Esophagus mucosa (tissue), 1 donor: Measurements from ENCODE around the gene TMEM44. TPM values are rescaled to one million over a fixed set of nuclear protein-coding genes. Genes with fewer than 3 reads are reported as not detected.
"Not testable (repeated sequence)": the region's sequence is repeated elsewhere in the genome, so short reads cannot be mapped to it uniquely, and the experiment has no call there.

Experiments
- ATAC-seq: fragments of 200-7000 bp; cut with Tn5 transposase; one replicate; pipeline ENCODE4 v1.9.1; 2020
- total RNA-seq: library from RNA; stranded (reverse); gene quantifications from one replicate; pipeline ENCODE4 v1.2.4, GENCODE V29; 2023
- donor health status: DM: yes; HTN: yes; CAD: no.

TMEM44 gene
- total RNA-seq, 1 donor from 2014 or later = 7.9 TPM

DNA sequence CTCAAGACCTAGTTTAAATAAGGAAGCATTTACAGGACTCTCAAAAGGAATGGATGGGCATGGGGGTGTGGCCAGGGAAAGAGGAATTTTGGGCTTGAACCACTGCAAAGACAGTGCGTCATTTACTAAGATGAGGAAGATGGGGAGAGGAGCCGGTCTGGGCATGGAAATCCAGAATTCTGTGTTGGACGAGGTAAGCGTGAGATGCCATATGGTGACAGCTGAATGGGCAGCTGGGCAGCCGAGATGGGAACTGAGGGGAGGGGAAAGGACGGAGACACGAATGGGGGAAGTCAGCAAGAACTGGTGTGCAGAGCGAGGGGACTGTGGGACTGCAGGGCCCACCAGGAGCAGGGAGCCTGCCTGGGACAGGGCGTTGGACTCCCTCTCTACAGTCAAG lies 24.2 kb downstream of the TMEM44 start:
- ATAC-seq = no peak

- ATAC-seq = peak; percentile 8
These were observed 25.4 kb downstream of the TMEM44 start for GRCh38 chr3:194607592-194608389.

DNA sequence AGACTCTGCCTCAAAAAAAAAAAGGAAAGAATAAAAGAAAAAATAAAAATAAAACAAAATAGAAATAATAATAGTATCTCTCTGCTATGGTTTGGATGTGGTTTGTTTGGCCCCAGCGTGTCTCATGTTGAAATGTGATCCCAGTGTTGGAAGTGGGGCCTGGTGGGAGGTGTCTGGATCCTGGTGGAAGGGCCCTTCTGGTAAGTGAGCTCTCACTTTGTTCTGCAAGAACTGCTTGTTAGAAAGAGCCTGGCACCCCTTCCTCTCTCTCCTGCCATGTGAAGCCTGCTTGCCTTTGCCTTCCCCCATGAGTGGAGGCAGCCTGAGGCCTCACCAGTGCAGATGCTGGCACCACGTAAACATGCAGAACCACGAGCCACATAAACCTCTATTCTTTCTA lies 26.3 kb downstream of the TMEM44 start:
- no peak for ATAC-seq

DNA sequence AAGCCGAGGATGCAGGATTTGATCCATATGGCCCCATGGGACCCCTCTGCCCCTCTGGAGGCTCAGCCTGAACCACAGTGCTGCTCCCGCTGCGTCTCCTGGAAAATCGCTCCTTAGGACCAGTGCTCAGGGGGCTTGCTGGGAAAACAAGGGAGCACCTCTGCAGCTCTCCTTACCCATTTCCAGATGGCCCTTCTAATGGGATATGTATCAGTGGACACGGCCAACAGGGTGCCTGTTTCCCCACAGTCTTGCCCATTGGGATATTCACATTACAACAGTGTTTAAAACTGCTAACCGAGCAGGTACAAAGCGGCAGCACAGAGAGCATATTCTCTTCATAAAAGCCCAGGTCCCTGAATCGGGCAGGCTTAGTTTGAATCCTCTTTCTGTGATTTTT lies 27.1 kb downstream of the TMEM44 start:
- ATAC-seq = no peak

GRCh38 chr3:194605314-194605713 lies 27.9 kb downstream of the TMEM44 start:
- ATAC-seq = not testable (repeated sequence)

- ATAC-seq = no peak
These were observed 28.4 kb downstream of the TMEM44 start for GRCh38 chr3:194604837-194605236.

DNA sequence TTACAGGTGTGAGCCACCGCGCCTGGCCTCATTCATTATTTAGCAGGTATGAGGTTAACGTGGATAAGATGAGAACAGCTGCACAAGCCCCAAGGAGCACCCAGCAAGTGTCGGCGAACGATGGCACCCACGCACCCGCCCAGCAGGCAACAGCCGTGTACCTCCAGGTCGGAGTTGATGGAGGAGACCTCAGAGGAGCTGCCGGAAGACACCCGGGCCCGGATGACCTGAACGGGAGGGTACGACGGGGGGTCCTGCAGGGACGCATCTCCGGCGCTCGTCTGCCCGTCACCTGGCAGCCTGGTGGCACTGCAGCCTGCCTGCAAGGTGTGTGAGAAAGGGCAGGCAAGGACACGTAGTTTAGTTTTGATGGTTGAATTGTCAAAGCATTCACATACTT lies 29.1 kb downstream of the TMEM44 start:
- no peak for ATAC-seq

- no peak for ATAC-seq
These were observed 30.5 kb downstream of the TMEM44 start for GRCh38 chr3:194602669-194603171.

DNA sequence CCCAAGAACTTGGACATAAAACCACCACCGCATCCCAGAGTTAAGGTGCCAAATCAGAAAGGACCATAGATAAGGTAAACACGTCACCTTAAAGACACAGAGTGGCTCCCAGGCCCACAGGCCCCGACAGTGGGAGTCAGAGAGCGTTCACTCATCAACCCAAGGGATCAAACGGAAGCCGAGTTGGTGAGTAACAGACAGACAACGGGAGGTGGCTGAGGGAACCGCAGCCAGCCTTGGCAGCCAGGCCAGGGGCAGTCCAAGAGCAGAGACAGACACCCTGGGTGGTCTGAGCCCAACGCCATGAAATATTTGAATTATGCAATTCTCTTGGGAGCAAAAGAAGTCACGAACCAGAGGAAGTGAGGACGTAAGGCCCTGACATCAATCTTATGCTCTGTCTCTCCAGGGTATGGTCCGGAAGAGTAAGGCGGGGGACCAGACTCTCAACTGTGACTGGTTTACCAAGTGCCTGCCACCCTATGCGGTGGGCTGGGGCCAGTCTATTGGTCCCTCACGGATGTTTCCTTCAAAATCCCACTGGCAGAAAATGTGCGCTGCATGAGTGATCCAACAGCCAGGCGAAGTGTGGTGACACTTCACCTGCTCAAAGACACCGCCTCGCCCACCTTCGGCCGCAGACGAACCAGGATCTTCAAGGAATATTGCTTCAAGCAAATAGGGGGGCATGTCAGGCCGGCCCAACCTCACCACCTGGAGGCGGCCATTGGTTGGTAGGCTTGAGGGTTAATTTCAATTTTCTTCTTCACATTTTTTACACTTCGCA lies 34.3 kb downstream of the TMEM44 start:
- peak; percentile 18 for ATAC-seq

GRCh38 chr3:194596906-194597305 lies 36.3 kb downstream of the TMEM44 start:
- ATAC-seq = no peak

GRCh38 chr3:194592798-194593752 lies 40.1 kb downstream of the TMEM44 start:
- peak; percentile 84 for ATAC-seq

- ATAC-seq = no peak
These were observed 44.5 kb downstream of the TMEM44 start for GRCh38 chr3:194588741-194589140.

DNA sequence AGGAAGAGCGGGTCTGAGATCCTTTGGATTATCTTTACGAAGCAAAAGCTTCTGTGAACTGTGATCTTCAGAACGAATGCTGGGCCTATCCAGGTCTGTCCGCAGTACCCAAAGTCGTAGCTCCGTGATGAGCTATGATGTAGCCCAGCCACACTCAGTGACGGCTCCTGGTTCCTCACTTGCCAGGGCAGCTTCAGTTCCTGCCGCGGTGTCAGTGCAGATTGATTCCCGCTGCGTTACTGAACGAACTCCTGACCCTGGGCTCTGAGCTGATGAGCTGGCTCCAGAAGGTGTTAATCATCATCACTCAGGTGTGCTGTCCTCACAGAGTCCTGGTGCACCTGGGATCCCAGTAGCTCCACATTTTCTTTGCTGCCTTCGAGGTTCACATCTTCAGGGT lies 45.0 kb downstream of the TMEM44 start:
- peak; percentile 47 for ATAC-seq

GRCh38 chr3:194587438-194587931 lies 45.7 kb downstream of the TMEM44 start:
- ATAC-seq = peak; percentile 22

GRCh38 chr3:194586836-194587235 lies 46.4 kb downstream of the TMEM44 start:
- ATAC-seq = peak; percentile 21

DNA sequence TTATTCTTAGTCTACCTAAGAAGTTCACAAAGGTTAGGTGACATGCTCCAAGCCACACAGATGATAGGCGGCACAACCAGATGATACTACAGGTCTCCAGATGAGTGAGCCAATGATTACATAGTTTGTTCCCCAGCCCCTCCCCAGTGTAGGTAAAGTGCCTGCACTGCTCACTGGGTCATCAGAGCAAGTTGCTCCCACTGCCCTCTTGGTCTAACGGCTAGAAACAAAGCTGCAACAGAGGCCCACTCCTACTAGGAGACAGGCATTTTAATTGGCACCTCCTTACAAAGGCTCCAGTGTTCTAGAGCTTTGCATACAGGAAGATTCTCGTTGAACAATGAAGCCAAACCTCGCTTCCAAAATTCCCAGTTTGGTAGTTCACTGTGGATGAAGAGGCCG lies 47.3 kb downstream of the TMEM44 start:
- no peak for ATAC-seq

DNA sequence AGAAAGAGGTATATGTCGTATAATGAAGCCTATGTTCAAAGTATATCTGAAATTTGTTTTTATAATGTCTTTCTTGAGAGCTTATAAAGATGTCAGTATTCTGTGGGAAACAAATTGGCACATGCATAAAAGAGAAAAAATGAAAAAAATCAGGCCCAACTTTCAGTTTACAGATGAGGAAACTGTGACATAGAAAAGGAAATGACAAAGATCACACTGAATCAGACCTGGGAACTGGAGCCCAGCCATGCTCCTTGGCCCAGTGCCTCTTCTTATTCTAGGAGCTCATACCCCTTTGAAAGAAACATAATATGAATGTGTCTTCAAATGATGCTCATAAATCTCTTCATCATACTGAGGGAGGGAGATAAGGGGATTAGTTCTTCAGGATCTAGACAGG lies 48.4 kb downstream of the TMEM44 start:
- no peak for ATAC-seq

DNA sequence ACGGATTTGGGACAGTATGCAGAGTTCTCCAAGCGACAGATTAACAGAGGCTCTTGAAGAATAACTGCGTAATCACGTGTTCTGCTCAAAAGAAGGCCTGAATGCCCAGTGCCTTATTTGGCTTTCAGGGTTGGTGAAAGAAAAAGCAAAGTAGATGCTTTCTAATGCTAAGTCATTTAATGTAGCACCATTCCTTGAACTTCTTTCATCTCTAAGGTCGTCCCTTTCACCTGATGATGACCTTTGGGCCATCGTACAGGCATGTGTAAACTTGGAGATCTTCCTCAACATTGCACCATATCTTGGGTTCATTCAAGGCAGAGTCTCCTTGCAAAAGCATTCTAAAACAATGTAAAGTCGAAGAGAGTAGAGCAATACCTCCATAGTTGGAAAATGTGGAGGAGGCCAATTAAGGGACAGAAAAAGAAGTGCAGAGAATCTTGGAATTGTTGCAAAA lies 48.9 kb downstream of the TMEM44 start:
- peak; percentile 48 for ATAC-seq

GRCh38 chr3:194582196-194582905 lies 50.9 kb downstream of the TMEM44 start:
- no peak for ATAC-seq

DNA sequence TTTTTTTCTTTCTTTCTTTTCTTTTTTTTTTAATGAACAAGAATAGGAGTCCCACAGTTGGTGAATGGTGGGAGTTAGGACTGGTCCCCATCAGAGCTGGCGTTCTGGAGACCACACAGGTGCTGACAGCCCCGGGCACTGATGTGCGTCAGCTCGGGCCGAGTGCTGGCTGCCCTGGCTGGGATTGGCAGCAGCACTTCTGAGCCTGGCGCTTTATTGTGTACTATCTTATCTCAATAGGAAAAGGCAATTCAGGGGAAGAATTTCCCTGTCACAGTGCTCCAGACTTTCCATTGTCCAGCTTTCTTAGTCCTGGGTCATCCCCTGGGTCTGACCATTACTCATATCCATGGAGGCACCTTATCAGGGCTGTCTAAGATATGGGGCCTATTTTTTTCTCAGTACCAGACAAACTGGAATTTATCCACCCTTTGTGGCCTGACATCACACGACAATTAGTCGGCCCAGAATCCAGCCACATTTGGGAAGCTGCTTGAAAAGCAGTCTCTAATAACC lies 54.1 kb downstream of the TMEM44 start:
- ATAC-seq = no peak
